ENCODE data around the gene POM121C.
"Not testable (repeated sequence)": the region's sequence is repeated elsewhere in the genome, so short reads cannot be mapped to it uniquely, and the experiment has no call there.

The POM121C gene

GRCh38 chr7:75485979-75486643 is at the start of gene POM121C:
Gene POM121C, minus strand, starts transcription at chr7:75486299. Its CDS starts 44,803 bp downstream, at chr7:75441496.
- DNase-seq: peak; percentile 73

GRCh38 chr7:75534727-75535307 is 48.7 kb upstream of the POM121C start:
- DNase-seq: no peak

- DNase-seq: no peak
Observed at GRCh38 chr7:75533926-75534325, 47.8 kb upstream of the POM121C start.

- DNase-seq: no peak
Observed at GRCh38 chr7:75532639-75533038, 46.5 kb upstream of the POM121C start.

GRCh38 chr7:75531359-75531821 is 45.3 kb upstream of the POM121C start:
- no peak for DNase-seq

GRCh38 chr7:75527224-75527722 is 41.2 kb upstream of the POM121C start:
- DNase-seq: not testable (repeated sequence)

- not testable (repeated sequence) for DNase-seq
Observed at GRCh38 chr7:75521727-75522126, 35.6 kb upstream of the POM121C start.

GRCh38 chr7:75518842-75519241 is 32.7 kb upstream of the POM121C start:
- not testable (repeated sequence) for DNase-seq

- DNase-seq: not testable (repeated sequence)
Observed at GRCh38 chr7:75509033-75509432, 22.9 kb upstream of the POM121C start.

- not testable (repeated sequence) for DNase-seq
Observed at GRCh38 chr7:75492020-75492419, 5.9 kb upstream of the POM121C start, which contains the start of gene SPDYE5. Gene SPDYE5, plus strand, starts transcription at chr7:75492320. Its CDS starts 1,728 bp downstream, at chr7:75494048.

GRCh38 chr7:75485355-75485978 is 632 bp downstream of the POM121C start:
- not testable (repeated sequence) for DNase-seq

GRCh38 chr7:75480313-75480712 is 5.8 kb downstream of the POM121C start:
- not testable (repeated sequence) for DNase-seq

- DNase-seq: not testable (repeated sequence)
Observed at GRCh38 chr7:75477457-75477856, 8.6 kb downstream of the POM121C start.

- DNase-seq: not testable (repeated sequence)
Observed at GRCh38 chr7:75470166-75470565, 15.9 kb downstream of the POM121C start.

- not testable (repeated sequence) for DNase-seq
Observed at GRCh38 chr7:75460541-75460940, 25.6 kb downstream of the POM121C start.

GRCh38 chr7:75458034-75458433 is 28.1 kb downstream of the POM121C start:
- DNase-seq: not testable (repeated sequence)

GRCh38 chr7:75456403-75456802 is 29.7 kb downstream of the POM121C start:
- DNase-seq: not testable (repeated sequence)

- DNase-seq: not testable (repeated sequence)
Observed at GRCh38 chr7:75452494-75452955, 33.6 kb downstream of the POM121C start.

- DNase-seq: not testable (repeated sequence)
Observed at GRCh38 chr7:75449946-75450345, 36.2 kb downstream of the POM121C start.

- not testable (repeated sequence) for DNase-seq
Observed at GRCh38 chr7:75442465-75443111, 43.5 kb downstream of the POM121C start.

GRCh38 chr7:75442101-75442464 is 44.0 kb downstream of the POM121C start:
- not testable (repeated sequence) for DNase-seq

- not testable (repeated sequence) for DNase-seq
Observed at GRCh38 chr7:75439000-75439399, 47.1 kb downstream of the POM121C start.

- not testable (repeated sequence) for DNase-seq
Observed at GRCh38 chr7:75423481-75423880, 62.6 kb downstream of the POM121C start.

Data from NCI-H1092 (cell line).